T-helper 2 cell treated with Interferon-gamma antibody and Interleukin-4, amounts not matched to agents 100 ng/mL and 5 ng/mL, for 36 hours (primary cell): ENCODE results near the gene RYR2. TPM values are rescaled to one million over a fixed set of nuclear protein-coding genes. Genes with fewer than 3 reads are reported as not detected.

Experiments used
- intact Hi-C: fragments of 100-400 bp; cut with micrococcal nuclease; formaldehyde crosslinking; loops from one replicate; pipeline ENCODE4 v1.15.1; 2023
- total RNA-seq: library from RNA; stranded (reverse); gene quantifications from 2 replicates; pipeline ENCODE4 v1.2.3, GENCODE V29; 2022

RYR2 gene
- total RNA-seq, 1 donor from 2014 or later: 0.39 TPM

GRCh38 chr1:237074371-237075117, 32.6 kb downstream of the RYR2 start:
- intact Hi-C loops: no loop called here

GRCh38 chr1:237084341-237085077, 42.5 kb downstream of the RYR2 start:
- intact Hi-C loops: no loop called here

DNA sequence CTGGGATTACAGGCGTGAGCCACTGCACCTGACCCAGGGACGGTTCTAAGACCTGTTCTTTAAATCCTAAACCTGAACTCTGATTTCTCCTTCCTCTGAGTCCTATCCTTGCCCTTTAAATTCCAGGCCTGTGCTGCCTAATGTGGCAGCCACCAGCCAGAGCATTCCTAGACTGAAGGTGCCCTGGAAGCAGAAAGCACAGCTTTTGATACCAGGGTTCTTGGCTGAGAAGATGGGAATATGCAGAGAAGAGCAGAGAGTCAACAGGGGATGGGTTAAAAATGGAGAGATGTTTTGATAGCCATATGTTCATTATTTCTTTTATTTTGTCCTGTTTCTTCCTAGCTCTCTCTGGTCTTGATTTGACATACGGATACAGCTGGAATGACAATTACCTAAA, 49.7 kb downstream of the RYR2 start:
- intact Hi-C loops: no loop called here

GRCh38 chr1:237093691-237094090, 51.7 kb downstream of the RYR2 start:
- intact Hi-C loops: no loop called here

DNA sequence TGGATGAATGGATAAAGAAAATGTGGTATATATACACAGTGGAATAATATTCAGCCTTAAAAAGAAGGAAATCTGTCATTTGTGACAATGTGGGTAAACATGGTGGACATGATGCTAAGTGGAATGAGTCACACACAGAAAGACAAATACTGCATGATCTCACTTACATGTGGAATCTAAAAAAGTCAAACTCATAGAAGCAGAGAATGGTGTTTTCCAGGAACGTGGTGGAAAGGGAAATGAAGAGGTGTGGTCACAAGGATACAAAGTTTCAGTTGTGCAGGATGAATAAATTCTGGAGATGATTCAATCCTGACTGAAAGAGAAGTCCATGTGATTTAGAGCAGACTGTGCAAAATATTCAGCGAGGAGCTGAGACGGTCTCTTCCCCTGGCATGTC, 56.6 kb downstream of the RYR2 start:
- intact Hi-C loops: no loop called here

DNA sequence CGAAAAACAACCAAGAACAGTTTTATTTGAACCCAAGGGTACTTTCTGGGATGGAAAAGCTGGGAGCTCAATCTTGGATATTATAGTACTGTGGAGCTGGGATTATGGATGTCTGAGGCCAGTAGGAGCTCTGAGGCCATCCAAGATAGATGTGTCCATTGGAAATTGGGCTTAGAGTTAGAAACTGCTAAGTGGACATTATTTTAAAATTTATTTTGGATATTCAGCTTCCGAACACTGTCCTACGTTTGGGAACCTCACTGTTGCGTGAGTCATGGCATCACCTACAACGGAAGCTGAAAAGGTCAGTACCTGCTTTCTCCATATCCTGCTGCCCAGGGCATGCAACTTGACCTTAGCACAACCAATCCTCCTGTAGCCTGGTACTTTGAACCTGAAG, 61.0 kb downstream of the RYR2 start:
- intact Hi-C loops: no loop called here

GRCh38 chr1:237104096-237104495, 62.1 kb downstream of the RYR2 start:
- intact Hi-C loops: no loop called here

- intact Hi-C loops: no loop called here
Measured at GRCh38 chr1:237105826-237106225, 63.8 kb downstream of the RYR2 start.

DNA sequence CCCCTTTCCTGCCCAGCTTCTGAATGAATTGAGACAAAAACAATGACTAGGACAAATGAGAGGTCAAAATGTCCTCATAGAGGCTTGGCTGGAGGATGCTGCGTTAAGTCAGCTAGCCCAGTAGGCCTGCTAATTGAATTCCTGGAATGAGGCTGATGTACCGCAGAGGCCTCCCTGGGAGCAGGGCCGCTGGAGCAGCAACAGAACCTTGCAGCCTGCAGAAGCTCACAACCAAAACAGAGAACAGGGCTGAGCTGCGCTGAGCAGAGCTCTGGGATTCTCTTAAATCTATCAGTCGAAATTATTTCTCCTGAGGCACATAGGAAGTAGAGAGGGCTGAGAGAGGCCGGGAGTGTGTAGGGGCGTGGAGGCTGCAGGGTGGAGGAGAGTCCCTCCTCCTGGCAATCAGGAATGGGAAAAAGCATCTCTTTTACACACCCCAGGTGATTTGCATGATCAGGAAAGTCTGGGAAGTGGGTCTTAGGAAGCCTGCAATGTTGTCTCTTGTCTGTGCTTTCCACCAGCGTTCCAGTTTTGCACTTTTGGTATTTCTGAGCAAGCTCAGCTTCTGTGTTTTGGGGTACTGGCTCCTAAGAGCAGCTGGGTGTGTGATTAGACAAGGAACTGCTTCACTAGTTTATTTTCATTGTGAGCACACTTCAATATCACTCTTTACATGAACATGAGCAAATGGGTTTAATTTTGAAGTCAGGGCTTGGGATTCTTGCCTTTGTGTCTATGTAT, 66.5 kb downstream of the RYR2 start:
- intact Hi-C loops: no loop called here

DNA sequence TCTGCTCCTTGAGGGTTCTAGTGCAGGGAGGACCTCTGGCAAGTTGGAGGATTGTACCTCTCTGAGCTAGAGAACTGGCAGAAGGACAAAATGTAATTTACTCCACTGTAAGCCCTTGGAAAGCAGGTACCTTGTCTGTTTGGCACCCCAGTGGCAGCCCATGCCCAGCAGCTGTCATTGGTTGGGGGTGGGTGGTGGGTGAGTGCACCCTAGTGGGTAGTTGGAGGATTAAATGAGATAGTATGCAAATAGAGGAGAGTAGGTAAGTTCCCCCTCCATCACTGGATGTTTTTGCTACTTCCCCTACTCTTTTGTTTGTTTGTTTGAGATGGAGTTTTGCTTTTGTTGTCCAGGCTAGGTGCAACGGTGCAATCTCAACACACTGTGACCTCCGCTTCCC, 69.8 kb downstream of the RYR2 start:
- intact Hi-C loops: no loop called here

- intact Hi-C loops: no loop called here
Measured at GRCh38 chr1:237112663-237113062, 70.7 kb downstream of the RYR2 start.

- intact Hi-C loops: no loop called here
Measured at GRCh38 chr1:237115035-237115434, 73.1 kb downstream of the RYR2 start.

DNA sequence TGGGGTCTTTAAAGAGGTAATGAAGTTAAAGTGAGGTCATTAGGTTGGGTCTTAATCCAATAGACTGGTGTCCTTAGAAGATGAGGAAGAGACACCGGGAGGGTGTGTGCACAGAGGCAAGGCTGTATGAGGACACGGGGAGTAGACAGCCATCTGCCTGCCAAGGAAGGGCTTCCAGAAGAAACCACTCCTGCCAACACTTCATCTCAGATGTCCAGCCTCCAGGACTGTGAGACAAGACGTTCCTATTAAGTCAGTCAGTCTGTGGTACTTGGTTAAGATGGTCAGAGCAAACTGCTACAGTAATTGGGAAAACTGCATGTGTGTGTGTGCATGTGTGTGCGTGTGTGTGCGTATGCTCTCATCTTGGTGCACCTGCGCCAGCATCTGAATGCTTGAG, 77.1 kb downstream of the RYR2 start:
- intact Hi-C loops: no loop called here

GRCh38 chr1:237120683-237121082, 78.7 kb downstream of the RYR2 start:
- intact Hi-C loops: loop anchor here (10.0 kb wide), 1 partner anchor 1016 kb away; no protein-coding TSS in a partner anchor

DNA sequence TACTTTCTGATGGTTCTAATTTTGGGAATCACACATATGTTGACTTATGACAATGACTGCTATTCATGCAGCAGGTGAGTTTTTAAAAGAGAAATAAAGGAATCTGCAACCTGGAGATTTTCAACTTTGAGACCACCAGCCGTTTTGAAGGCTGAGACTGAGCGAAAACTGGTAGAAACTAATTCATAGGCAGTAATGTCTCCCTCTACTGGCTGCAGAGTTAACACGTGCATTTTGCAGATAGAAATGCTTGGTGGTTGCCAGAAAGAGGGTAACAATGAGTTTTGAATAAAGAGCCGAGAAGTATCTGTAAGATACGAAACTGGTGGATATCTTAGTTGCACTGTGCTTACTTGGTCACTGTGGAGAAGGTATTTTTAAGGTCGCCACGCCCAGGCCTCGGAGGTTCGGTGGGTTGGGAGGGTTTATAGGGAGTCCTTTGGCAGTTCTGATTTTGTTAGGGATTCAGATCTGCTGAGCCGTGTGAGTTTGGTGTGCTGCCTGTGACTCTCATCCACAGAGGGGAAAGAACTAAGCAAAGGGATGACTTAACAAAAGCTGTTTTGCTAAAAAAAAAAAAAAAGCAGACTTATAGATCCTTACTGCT, 83.0 kb downstream of the RYR2 start:
- intact Hi-C loops: loop anchor here (10.0 kb wide), 1 partner anchor 1020 kb away; no protein-coding TSS in a partner anchor

DNA sequence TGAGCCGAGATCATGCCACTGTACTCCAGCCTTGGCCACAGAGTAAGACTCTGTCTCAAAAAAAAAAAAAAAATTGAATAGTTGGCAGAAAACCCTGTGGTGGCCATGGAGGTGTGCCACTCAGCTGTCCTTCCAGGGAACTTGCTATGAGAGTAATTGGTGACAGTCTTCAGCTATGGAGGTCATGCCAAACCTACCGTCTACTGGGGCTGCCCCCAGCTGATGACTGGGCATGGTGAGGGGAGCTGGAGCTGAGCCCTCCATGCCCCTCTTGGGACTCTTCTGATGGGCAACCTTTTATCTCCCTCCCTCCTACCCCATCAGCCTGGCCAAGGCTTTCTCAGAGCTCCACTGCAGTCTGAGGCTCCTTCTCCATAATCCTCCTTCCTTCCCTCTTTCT, 84.2 kb downstream of the RYR2 start:
- intact Hi-C loops: loop anchor here (10.0 kb wide), 1 partner anchor 1021 kb away; no protein-coding TSS in a partner anchor

DNA sequence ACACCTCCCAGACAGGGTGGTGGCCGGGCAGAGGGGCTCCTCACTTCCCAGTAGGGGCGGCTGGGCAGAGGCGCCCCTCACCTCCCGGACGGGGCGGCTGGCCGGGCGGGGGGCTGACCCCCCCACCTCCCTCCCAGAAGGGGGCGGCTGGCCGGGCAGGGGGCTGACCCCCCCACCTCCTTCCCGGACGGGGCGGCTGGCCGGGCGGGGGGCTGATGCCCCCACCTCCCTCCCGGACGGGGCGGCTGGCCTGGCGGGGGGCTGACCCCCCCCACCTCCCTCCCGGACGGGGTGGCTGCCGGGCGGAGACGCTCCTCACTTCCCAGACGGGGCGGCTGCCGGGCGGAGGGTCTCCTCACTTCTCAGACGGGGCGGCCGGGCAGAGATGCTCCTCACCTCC, 85.3 kb downstream of the RYR2 start:
- intact Hi-C loops: loop anchor here (10.0 kb wide), 1 partner anchor 1022 kb away; no protein-coding TSS in a partner anchor

- intact Hi-C loops: no loop called here
Measured at GRCh38 chr1:237133921-237134320, 91.9 kb downstream of the RYR2 start.

DNA sequence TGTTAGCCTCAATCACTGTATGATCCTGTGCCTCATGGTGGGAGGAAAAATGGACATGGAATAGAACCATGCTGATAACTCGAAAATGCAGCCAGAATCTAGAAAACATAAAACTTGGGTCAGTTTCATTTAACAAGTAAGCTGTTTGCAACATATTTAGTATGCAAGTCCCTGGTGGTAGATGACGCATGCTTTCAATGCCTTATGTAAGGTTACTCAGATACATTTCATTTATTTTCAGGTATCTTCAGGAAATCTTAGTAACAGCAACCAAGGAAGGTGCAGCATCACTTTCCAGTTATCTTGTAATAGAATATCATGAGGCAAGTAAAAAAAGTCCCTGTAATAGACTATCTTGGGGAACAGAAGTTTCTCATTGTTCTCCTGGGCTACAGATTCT, 92.9 kb downstream of the RYR2 start:
- intact Hi-C loops: no loop called here

DNA sequence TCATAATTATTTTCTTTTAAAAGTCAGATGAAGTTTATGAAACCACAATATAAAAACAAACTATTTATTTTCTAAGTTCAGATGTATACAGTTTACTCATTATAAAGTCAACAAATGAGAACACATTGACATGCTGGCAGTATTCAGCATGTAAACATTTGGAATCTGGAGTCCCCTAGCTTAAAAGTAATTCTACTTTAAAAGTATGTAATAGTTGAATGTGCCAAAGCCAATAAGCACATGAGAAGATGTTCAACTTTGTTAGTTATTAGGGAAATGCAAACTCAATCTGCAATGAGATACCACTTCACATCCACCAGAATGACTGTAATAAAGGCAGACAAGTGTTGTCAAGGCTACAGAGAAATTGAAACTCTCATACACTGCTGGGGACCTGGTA, 96.6 kb downstream of the RYR2 start:
- intact Hi-C loops: no loop called here

DNA sequence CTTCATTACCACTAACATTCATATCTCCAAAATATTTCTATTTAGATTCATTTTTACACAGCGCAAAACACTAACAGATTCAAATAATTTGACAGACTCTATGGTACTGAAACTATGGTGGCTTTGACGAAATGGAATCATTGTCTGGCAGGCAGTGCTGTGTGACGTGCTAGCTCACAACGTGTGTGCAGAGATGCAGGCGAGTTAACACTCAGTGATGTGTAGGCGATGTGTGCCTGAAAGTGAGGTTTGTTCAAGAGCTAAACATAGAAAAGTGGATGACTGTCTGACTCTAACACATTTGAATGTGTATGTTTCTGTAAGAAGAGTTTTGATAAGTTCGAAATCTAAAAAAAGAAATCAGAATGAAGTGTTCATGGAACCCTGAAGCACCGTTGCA, 97.7 kb downstream of the RYR2 start:
- intact Hi-C loops: no loop called here

GRCh38 chr1:237140986-237141385, 99.0 kb downstream of the RYR2 start:
- intact Hi-C loops: no loop called here
